Placental epithelial cell (primary cell): Measurements from ENCODE around the gene RPS18. TPM values are rescaled to one million over a fixed set of nuclear protein-coding genes. Genes with fewer than 3 reads are reported as not detected.

Experiments
- total RNA-seq: library from RNA; depleted of rRNA; stranded (reverse); fragments of >200 nt; gene quantifications from 2 replicates; pipeline ENCODE4 v1.2.3, GENCODE V29; 2012

The RPS18 gene
- 1,662 and 2,917 TPM in 2 replicates for total RNA-seq

GRCh38 chr6:33271468-33272274 lies at the start of gene RPS18, which contains the start of gene VPS52:
TSS of gene RPS18 (plus strand) at chr6:33272075. CDS start at chr6:33272120, 45 bp downstream.
TSS of gene VPS52 (minus strand) at chr6:33271876. CDS start at chr6:33271675, 201 bp downstream.

GRCh38 chr6:33276864-33277662 lies 5.2 kb downstream of the RPS18 start, which contains the start of gene B3GALT4:
TSS of gene B3GALT4 (plus strand) at chr6:33277123. CDS start at chr6:33277420, 297 bp downstream.

GRCh38 chr6:33288921-33289783 lies 17.3 kb downstream of the RPS18 start, which contains the start of the genes PFDN6 and WDR46:
TSS of gene PFDN6 (plus strand) at chr6:33289601. CDS start at chr6:33289857, 256 bp downstream.
TSS of gene WDR46 (minus strand) at chr6:33289239. CDS start at chr6:33289170, 69 bp downstream.

GRCh38 chr6:33298773-33299236 lies 26.9 kb downstream of the RPS18 start, which contains the start of gene RGL2:
TSS of gene RGL2 (minus strand) at chr6:33298942. CDS start at chr6:33298610, 332 bp downstream.

GRCh38 chr6:33313709-33314514 lies 42.0 kb downstream of the RPS18 start, which contains the start of gene TAPBP:
TSS of gene TAPBP (minus strand) at chr6:33314078. CDS start at chr6:33314041, 37 bp downstream.

GRCh38 chr6:33317669-33318425 lies 46.0 kb downstream of the RPS18 start, which contains the start of gene ZBTB22:
TSS of gene ZBTB22 (minus strand) at chr6:33317744. CDS start at chr6:33316916, 828 bp downstream.

Other genes with a start within 250 kb of the RPS18 start
- gene HLA-DPA1, start 198.4 kb upstream of the RPS18 start, total RNA-seq, result 9.0 and 14.9 TPM in 2 replicates
- 46.8 and 57.7 TPM in 2 replicates for gene HLA-DPB1, start 196.1 kb upstream of the RPS18 start, total RNA-seq
- gene COL11A2, start 79.6 kb upstream of the RPS18 start, total RNA-seq, result 0.22 and 0.39 TPM in 2 replicates
- gene RXRB, start 71.4 kb upstream of the RPS18 start, total RNA-seq, result 30.6 and 32.2 TPM in 2 replicates
- gene SLC39A7, start 71.2 kb upstream of the RPS18 start, total RNA-seq, result 131 and 148 TPM in 2 replicates
- 5.9 and 8.0 TPM in 2 replicates for gene HSD17B8, start 67.4 kb upstream of the RPS18 start, total RNA-seq
- 26.2 and 44.4 TPM in 2 replicates for gene RING1, start 63.6 kb upstream of the RPS18 start, total RNA-seq
- gene VPS52, start 199 bp upstream of the RPS18 start, total RNA-seq, result 45.5 and 62.4 TPM in 2 replicates
- gene B3GALT4, start 5.0 kb downstream of the RPS18 start, total RNA-seq, result 29.3 and 38.5 TPM in 2 replicates
- gene WDR46, start 17.2 kb downstream of the RPS18 start, total RNA-seq, result 61.6 and 62.8 TPM in 2 replicates
- 16.5 and 29.7 TPM in 2 replicates for gene PFDN6, start 17.5 kb downstream of the RPS18 start, total RNA-seq
- 86.5 and 107 TPM in 2 replicates for gene RGL2, start 26.9 kb downstream of the RPS18 start, total RNA-seq
- 152 and 157 TPM in 2 replicates for gene TAPBP, start 42.0 kb downstream of the RPS18 start, total RNA-seq
- 26.8 and 29.8 TPM in 2 replicates for gene ZBTB22, start 45.7 kb downstream of the RPS18 start, total RNA-seq
- 29.4 and 31.0 TPM in 2 replicates for gene DAXX, start 50.9 kb downstream of the RPS18 start, total RNA-seq
- 7.5 and 11.0 TPM in 2 replicates for gene KIFC1, start 119.7 kb downstream of the RPS18 start, total RNA-seq
- 19.6 and 23.6 TPM in 2 replicates for gene PHF1, start 138.9 kb downstream of the RPS18 start, total RNA-seq
- 111 and 204 TPM in 2 replicates for gene CUTA, start 146.0 kb downstream of the RPS18 start, total RNA-seq
- 6.8 and 14.9 TPM in 2 replicates for gene SYNGAP1, start 148.0 kb downstream of the RPS18 start, total RNA-seq
- gene ZBTB9, start 182.5 kb downstream of the RPS18 start, total RNA-seq, result 4.9 and 7.9 TPM in 2 replicates